PC-9 (cell line): Measurements from ENCODE around the gene MAGEA2B. TPM values are rescaled to one million over a fixed set of nuclear protein-coding genes. Genes with fewer than 3 reads are reported as not detected.
"Not testable (repeated sequence)": the region's sequence is repeated elsewhere in the genome, so short reads cannot be mapped to it uniquely, and the experiment has no call there.

Source experiments
- BruUV-seq: library from RNA; stranded (reverse); fragments of 400-500 nt; replicated peaks from 2 replicates; lab custom pipeline; 2021; lab: Mats Ljungman, UMichigan
- CTCF ChIA-PET: fragments of 300-600 bp; sonication (Branson Sonifier 250); formaldehyde crosslinking; loops from one replicate; lab custom pipeline; 2022; ENCODE audit warnings: antibody characterized with exemption; lab: Charles Lee
- POLR2A ChIA-PET: fragments of 300-600 bp; sonication (Branson Sonifier 250); formaldehyde crosslinking; loops from one replicate; lab custom pipeline; 2022; ENCODE audit warnings: antibody characterized with exemption; ENCODE audit not compliant: unreplicated experiment; lab: Charles Lee
- DNase-seq, 2 experiments: peaks; one replicate each; pipeline versions ENCODE4 v3.0.0 to v3.0.0-alpha.2; 2015 to 2022; ENCODE audit warnings: mixed read lengths in 1 of 2
- H2AFZ ChIP-seq: fragments of 200-600 bp; sonication (generic); 2 replicates; pipeline ENCODE4 v1.8.1; 2017; ENCODE audit warnings: antibody characterized with exemption
- H3F3A ChIP-seq: fragments of 200-600 bp; sonication (generic); 2 replicates; pipeline ENCODE4 v1.8.1; 2017; ENCODE audit warnings: antibody characterized with exemption, mild to moderate bottlenecking, low read depth; ENCODE audit not compliant: insufficient read depth
- H3K27ac ChIP-seq: fragments of 200-600 bp; sonication (generic); 2 replicates; pipeline ENCODE4 v1.6.1; 2016; ENCODE audit warnings: mixed run types
- H3K27me3 ChIP-seq: fragments of 200-600 bp; sonication (generic); 2 replicates; pipeline ENCODE4 v1.6.1; 2016; ENCODE audit warnings: low read depth, mixed run types; ENCODE audit not compliant: insufficient read depth
- H3K36me3 ChIP-seq: fragments of 200-600 bp; sonication (generic); 2 replicates; pipeline ENCODE4 v1.6.1; 2016; ENCODE audit warnings: low read depth, mixed run types
- H3K4me1 ChIP-seq: fragments of 200-600 bp; sonication (generic); replicated peaks from 2 replicates; pipeline ENCODE4 v1.6.1; 2016; ENCODE audit warnings: mixed run types; ENCODE audit not compliant: insufficient read depth
- H3K4me2 ChIP-seq: fragments of 200-600 bp; sonication (generic); 2 replicates; pipeline ENCODE4 v1.6.1; 2017; ENCODE audit warnings: mixed run types
- H3K4me3 ChIP-seq: fragments of 200-600 bp; sonication (generic); 2 replicates; pipeline ENCODE4 v1.6.1; 2016; ENCODE audit warnings: mixed run types
- H3K79me2 ChIP-seq: fragments of 200-600 bp; sonication (generic); 2 replicates; pipeline ENCODE4 v1.6.1; 2017; ENCODE audit warnings: low read depth, mixed run types
- H3K9me2 ChIP-seq: fragments of 200-600 bp; sonication (generic); 2 replicates; pipeline ENCODE4 v1.8.1; 2017; ENCODE audit warnings: mild to moderate bottlenecking; ENCODE audit not compliant: insufficient read depth
- H3K9me3 ChIP-seq: fragments of 200-600 bp; sonication (generic); 2 replicates; pipeline ENCODE4 v1.8.1; 2016; ENCODE audit warnings: low read depth; ENCODE audit not compliant: insufficient read depth
- H4K20me1 ChIP-seq: fragments of 200-600 bp; sonication (generic); 2 replicates; pipeline ENCODE4 v1.8.1; 2017; ENCODE audit not compliant: insufficient read depth
- CTCF ChIP-seq: fragments of 200-600 bp; sonication (generic); conservative IDR thresholded peaks from 2 replicates; pipeline ENCODE4 v1.6.1; 2017; ENCODE audit warnings: mixed run types, antibody characterized with exemption, mild to moderate bottlenecking, moderate library complexity
- EZH2 ChIP-seq: fragments of 200-600 bp; sonication (generic); IDR thresholded peaks from 2 replicates; pipeline ENCODE4 v1.8.0; 2017; ENCODE audit warnings: antibody characterized with exemption, low read depth
- intact Hi-C: fragments of 100-400 bp; cut with micrococcal nuclease; formaldehyde crosslinking; loops from one replicate; pipeline ENCODE4 v1.10.0; 2022; ENCODE audit not compliant: unreplicated experiment
- total RNA-seq: library from RNA; stranded (reverse); gene quantifications from 2 replicates; pipeline ENCODE4 v1.2.3, GENCODE V29; 2021

MAGEA2B gene
- total RNA-seq, 1 experiment from 2014 or later, result 30.1 TPM

DNA sequence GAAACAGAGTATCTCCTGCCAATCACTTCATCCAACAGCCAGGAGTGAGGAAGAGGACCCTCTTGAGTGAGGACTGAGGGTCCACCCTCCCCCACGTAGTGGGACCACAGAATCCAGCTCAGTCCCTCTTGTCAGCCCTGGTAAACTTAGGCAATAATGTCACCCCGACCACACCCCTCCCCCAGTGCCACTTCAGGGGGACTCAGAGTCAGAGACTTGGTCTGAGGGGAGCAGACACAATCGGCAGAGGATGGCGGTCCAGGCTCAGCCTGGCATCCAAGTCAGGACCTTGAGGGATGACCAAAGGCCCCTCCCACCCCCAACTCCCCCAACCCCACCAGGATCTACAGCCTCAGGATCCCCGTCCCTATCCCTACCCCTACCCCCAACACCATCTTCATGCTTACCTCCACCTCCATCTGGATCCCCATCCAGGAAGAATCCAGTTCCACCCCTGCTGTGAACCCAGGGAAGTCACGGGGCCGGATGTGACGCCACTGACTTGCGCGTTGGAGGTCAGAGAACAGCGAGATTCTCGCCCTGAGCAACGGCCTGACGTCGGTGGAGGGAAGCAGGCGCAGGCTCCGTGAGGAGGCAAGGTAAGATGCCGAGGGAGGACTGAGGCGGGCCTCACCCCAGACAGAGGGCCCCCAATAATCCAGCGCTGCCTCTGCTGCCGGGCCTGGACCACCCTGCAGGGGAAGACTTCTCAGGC lies 19.0 kb downstream of the MAGEA2B start, which contains the start of the genes CSAG1 and MAGEA12:
CSAG1 (minus strand) TSS at position 461 of the 715 bp plus-strand sequence. CDS start 1,261 bp downstream, outside the sequence.
MAGEA12 (plus strand) TSS at position 497 of the 715 bp plus-strand sequence. CDS start 2,405 bp downstream, outside the sequence.
- no peaks in the 10 kb centered on the region for H3K9me3 ChIP-seq
- H3K4me1 ChIP-seq, result peaks cover 10% of the 10 kb centered on the region; the same call in 1 of the 2 replicates
- H3K36me3 ChIP-seq, result 0 out of 2 replicates have a peak, but pooled peaks cover 3% of the 10 kb centered on the region
- ChIA-PET POLR2A (no interaction called here), CTCF (no interaction called here)
- DNase-seq, result peak; percentile 51 to 83
- peak within 1 kb of the TSS; percentile 37; the same call in 1 of the 2 replicates for H3K27ac ChIP-seq
- BruUV-seq, result no TSS peak
- H3K4me2 ChIP-seq, result peak within 1 kb of the TSS; percentile 75
- intact Hi-C loops, result no loop called here
- H3F3A ChIP-seq, result no peaks in the 10 kb centered on the region
- TF ChIP-seq CTCF (no peak), EZH2 (no peak)
- no peak within 1 kb of the TSS for H2AFZ ChIP-seq
- H3K27me3 ChIP-seq, result peaks cover 4% of the 10 kb centered on the region; the same call in 1 of the 2 replicates
- H4K20me1 ChIP-seq, result peaks cover 4% of the 10 kb centered on the region; the same call in 1 of the 2 replicates
- peak within 1 kb of the TSS; percentile 62 for H3K4me3 ChIP-seq
- peaks cover 43% of the 10 kb centered on the region for H3K79me2 ChIP-seq
- H3K9me2 ChIP-seq, result no peaks in the 10 kb centered on the region

GRCh38 chrX:152734143-152734858 lies 19.9 kb downstream of the MAGEA2B start:
- peak overlapping the region; percentile 37; the same call in 1 of the 2 replicates for H3K27ac ChIP-seq
- TSS peak; percentile 63 for BruUV-seq

DNA sequence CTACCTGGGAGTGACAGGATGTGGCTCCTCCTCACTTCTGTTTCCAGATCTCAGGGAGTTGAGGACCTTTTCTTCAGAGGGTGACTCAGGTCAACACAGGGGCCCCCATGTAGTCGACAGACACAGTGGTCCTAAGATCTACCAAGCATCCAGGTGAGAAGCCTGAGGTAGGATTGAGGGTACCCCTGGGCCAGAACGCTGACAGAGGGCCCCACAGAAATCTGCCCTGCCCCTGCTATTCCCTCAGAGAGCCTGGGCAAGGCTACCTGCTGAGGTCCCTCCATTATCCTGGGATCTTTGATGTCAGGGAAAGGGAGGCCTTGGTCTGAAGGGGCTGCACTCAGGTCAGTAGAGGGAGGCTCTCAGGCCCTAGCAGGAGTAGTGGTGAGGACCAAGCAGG lies 20.7 kb downstream of the MAGEA2B start:
- TF ChIP-seq EZH2, result no peak
- TF ChIP-seq CTCF, result no peak
- Histone ChIP-seq H3K4me2 (peak overlapping the region; percentile 71), H3K36me3 (0 out of 2 replicates have a peak, but pooled peaks cover 3% of the 10 kb centered on the region), H3K79me2 (peaks cover 43% of the 10 kb centered on the region), H3K27me3 (no peaks in the 10 kb centered on the region; the same call in 1 of the 2 replicates), H4K20me1 (peaks cover 4% of the 10 kb centered on the region; the same call in 1 of the 2 replicates), H3K9me3 (no peaks in the 10 kb centered on the region), H2AFZ (no peak overlapping the region), H3K4me1 (peaks cover 10% of the 10 kb centered on the region; the same call in 1 of the 2 replicates), H3F3A (no peaks in the 10 kb centered on the region), H3K9me2 (no peaks in the 10 kb centered on the region), H3K27ac (no peak overlapping the region), H3K4me3 (peak overlapping the region; percentile 62; the same call in 1 of the 2 replicates)
- BruUV-seq, result no TSS peak
- ChIA-PET POLR2A (no interaction called here), CTCF (no interaction called here)
- intact Hi-C loops, result no loop called here
- DNase-seq, result no peak

More at GRCh38 chrX:152734143-152734858, 19.9 kb downstream of the MAGEA2B start:
- H3K79me2 ChIP-seq, result peaks cover 43% of the 10 kb centered on the region
- peaks cover 10% of the 10 kb centered on the region; the same call in 1 of the 2 replicates for H3K4me1 ChIP-seq
- POLR2A ChIA-PET, H3K36me3 ChIP-seq, H3K9me3 ChIP-seq, H2AFZ ChIP-seq, H3K27me3 ChIP-seq, DNase-seq, H3F3A ChIP-seq, CTCF ChIA-PET, H4K20me1 ChIP-seq, H3K9me2 ChIP-seq, intact Hi-C loops: not testable (repeated sequence)
- H3K4me3 ChIP-seq, result peak overlapping the region; percentile 62
- peak overlapping the region; percentile 71 for H3K4me2 ChIP-seq
